Measurements from ENCODE around the gene CEP57. TPM values are rescaled to one million over a fixed set of nuclear protein-coding genes. Genes with fewer than 3 reads are reported as not detected.

The CEP57 gene
- total RNA-seq, 1 donor from 2014 or later: 53.7 TPM

DNA sequence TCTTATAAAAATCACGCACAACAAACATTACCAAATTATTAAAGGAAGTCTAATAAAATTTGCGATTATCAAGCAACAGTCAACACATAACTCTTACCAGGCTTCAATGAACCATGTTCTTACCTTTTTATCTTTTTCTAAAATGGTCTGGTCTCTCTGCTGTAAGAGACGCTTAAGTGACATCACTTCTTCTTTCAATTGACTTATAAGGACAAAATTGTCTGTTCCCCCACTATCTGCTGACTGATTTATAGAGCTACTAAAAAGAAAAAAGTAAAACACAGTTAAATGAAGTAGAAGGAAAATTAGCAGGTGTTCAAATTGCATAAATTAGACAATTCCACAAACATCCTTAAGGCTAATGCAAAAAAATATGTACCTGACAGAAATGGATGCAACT is 11.6 kb upstream of the CEP57 start:
- Mint-ChIP-seq H3K27me3 (no peaks in the 10 kb centered on the region), H3K9me3 (no peaks in the 10 kb centered on the region), H3K36me3 (ENCODE audit: low read depth) (peaks cover 83% of the 10 kb centered on the region), H3K4me3 (no peak overlapping the region), H3K27ac (peak overlapping the region; percentile 19), H3K4me1 (peaks cover 35% of the 10 kb centered on the region)
- ChIA-PET POLR2A (interaction anchor here (3.9 kb wide), 1 partner anchor 11 kb away, joined by 41 read pairs; the partner anchor contains the start of genes CEP57 and FAM76B), CTCF (interaction anchor here (1.6 kb wide), 1 partner anchor 627 kb away, joined by 3 read pairs; no protein-coding TSS in a partner anchor)
- ATAC-seq (ENCODE audit: low read depth) (peak; percentile 64), DNase-seq (no peak)
- intact Hi-C loops (cut with micrococcal nuclease): no loop called here
- TF ChIP-seq CTCF (IDR thresholded peaks at IDR 0.05): no peak

DNA sequence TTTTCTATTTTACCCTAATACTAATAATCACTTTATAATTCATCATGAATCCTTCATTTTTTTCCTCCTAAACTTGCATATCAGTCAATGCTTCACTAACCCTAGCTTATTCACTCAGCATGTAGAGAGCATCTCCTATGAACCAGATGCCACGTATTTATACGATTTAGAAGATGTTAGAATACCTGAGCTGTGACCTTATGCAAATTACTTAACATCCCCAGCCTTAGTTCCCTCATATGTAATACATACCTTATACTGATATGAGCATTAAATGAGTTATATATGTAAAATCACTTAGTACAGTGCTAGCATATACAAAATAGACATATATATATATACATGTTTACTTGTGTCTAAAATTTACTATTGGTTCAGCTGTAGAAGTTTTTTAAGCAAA is 9.8 kb upstream of the CEP57 start:
- CTCF ChIA-PET: interaction anchor here (0.6 kb wide), 1 partner anchor 629 kb away, joined by 3 read pairs; no protein-coding TSS in a partner anchor
- DNase-seq (no peak), ATAC-seq (ENCODE audit: low read depth) (peak; percentile 69)
- H3K27me3 Mint-ChIP-seq: no peaks in the 10 kb centered on the region
- H3K36me3 Mint-ChIP-seq (ENCODE audit: low read depth): peaks cover 81% of the 10 kb centered on the region
- POLR2A ChIA-PET: interaction anchor here (0.7 to 3.9 kb wide), 4 partner anchors 9 to 615 kb away, joined by 3 to 41 read pairs (median 4); partner anchors contain the start of genes CEP57 and FAM76B
- TF ChIP-seq CTCF (IDR thresholded peaks at IDR 0.05): no peak
- peak overlapping the region; percentile 57 for H3K27ac Mint-ChIP-seq
- peak overlapping the region; percentile 12 for H3K4me3 Mint-ChIP-seq
- H3K9me3 Mint-ChIP-seq: no peaks in the 10 kb centered on the region
- peaks cover 40% of the 10 kb centered on the region for H3K4me1 Mint-ChIP-seq
- intact Hi-C loops (cut with micrococcal nuclease): no loop called here

DNA sequence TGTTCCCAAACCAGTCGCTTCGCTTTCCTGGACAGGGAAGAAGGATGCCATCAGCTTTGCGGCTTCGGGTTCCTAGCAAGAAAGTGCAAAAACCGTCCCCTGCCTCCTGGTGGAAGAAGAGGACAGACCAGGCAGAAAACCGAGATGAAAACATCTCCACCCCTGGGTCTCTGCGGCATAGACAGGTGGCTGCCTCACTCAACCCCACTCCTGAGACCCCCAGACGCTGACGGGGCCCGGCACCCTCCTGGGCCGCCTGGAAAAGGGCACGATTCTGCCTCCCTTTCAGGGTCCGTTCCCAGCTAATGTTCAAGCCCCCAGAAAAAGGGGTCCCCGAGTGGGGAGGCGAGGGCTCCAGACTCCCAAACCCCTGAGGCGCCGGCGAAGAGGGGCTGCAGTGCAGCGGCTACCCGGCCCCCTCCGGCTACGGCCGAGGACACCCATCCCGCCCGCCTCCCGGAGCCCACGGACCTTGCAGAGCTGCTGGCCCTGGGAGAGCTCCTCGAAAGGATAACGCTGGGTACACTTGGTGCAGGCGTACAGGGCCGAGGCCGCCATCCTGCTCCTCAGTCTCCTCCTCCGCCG is 1.3 kb upstream of the CEP57 start:
- H3K4me1 Mint-ChIP-seq: peaks cover 42% of the 10 kb centered on the region
- H3K27ac Mint-ChIP-seq: peak overlapping the region; percentile 100
- POLR2A ChIA-PET: interaction anchor here (0.6 to 3.8 kb wide), 32 partner anchors 10 to 1295 kb away, joined by 3 to 41 read pairs (median 6); partner anchors contain the start of genes CCDC82, CWC15, ENDOD1 and JRKL
- DNase-seq: no peak
- no peaks in the 10 kb centered on the region for H3K9me3 Mint-ChIP-seq
- CTCF ChIA-PET: interaction anchor here (0.7 to 1.4 kb wide), 6 partner anchors 24 to 720 kb away, joined by 3 read pairs; partner anchors contain the start of gene ENDOD1
- no peaks in the 10 kb centered on the region for H3K27me3 Mint-ChIP-seq
- H3K4me3 Mint-ChIP-seq: peak overlapping the region; percentile 100
- intact Hi-C loops (cut with micrococcal nuclease): loop anchor here (1.0 to 5.0 kb wide), 6 partner anchors 8 to 721 kb away; partner anchors contain the start of gene ENDOD1
- peaks cover 53% of the 10 kb centered on the region for H3K36me3 Mint-ChIP-seq (ENCODE audit: low read depth)
- TF ChIP-seq CTCF (IDR thresholded peaks at IDR 0.05): no peak
- no peak for ATAC-seq (ENCODE audit: low read depth)

GRCh38 chr11:95789506-95790122 is 684 bp upstream of the CEP57 start, which contains the start of gene FAM76B:
Gene FAM76B (minus strand): TSS chr11:95789782. CDS start chr11:95789478, 304 bp downstream.
- Mint-ChIP-seq H3K4me1 (peaks cover 43% of the 10 kb centered on the region), H3K4me3 (peak within 1 kb of the TSS; percentile 100)

More at GRCh38 chr11:95789506-95790122, 684 bp upstream of the CEP57 start, which contains the start of gene FAM76B:
- H3K36me3 Mint-ChIP-seq (ENCODE audit: low read depth): peaks cover 48% of the 10 kb centered on the region
- POLR2A ChIA-PET: interaction anchor here (0.6 to 3.8 kb wide), 38 partner anchors 10 to 1295 kb away, joined by 3 to 41 read pairs (median 5); partner anchors contain the start of genes CCDC82, CWC15, ENDOD1 and JRKL
- ATAC-seq (ENCODE audit: low read depth) (peak; percentile 78), DNase-seq (peak; percentile 89)
- TF ChIP-seq CTCF (IDR thresholded peaks at IDR 0.05): no peak
- H3K9me3 Mint-ChIP-seq: no peaks in the 10 kb centered on the region
- CTCF ChIA-PET: interaction anchor here (0.8 to 1.4 kb wide), 4 partner anchors 636 to 720 kb away, joined by 3 read pairs; partner anchors contain the start of gene ENDOD1
- H3K27ac Mint-ChIP-seq: peak within 1 kb of the TSS; percentile 100
- no peaks in the 10 kb centered on the region for H3K27me3 Mint-ChIP-seq
- intact Hi-C loops (cut with micrococcal nuclease): loop anchor here (1.0 to 5.0 kb wide), 14 partner anchors 8 to 1296 kb away; partner anchors contain the start of genes ANKRD49, CCDC82, CWC15 and ENDOD1
